ENCODE measurements around the gene PRND. TPM values are rescaled to one million over a fixed set of nuclear protein-coding genes. Genes with fewer than 3 reads are reported as not detected.

Gene PRND
- total RNA-seq, 1 experiment from 2014 or later, result 0.04 TPM

GRCh38 chr20:4763261-4763660 is 41.6 kb downstream of the PRND start:
- WGBS (ENCODE audit: extremely low coverage, insufficient read length, low lambda C conversion rate), result no CpG with 5 or more reads among the region's 10 CpGs

More at GRCh38 chr20:4763261-4763660, 41.6 kb downstream of the PRND start:
- Mint-ChIP-seq H3K36me3 (ENCODE audit: insufficient read depth in 1 of 3, low read depth in 3 of 3) (no peaks in the 10 kb centered on the region), H3K4me1 (peaks cover 10 to 12% of the 10 kb centered on the region in 2 experiments), H3K27ac (no peak overlapping the region; a peak in 1 of 7 replicates), H3K27me3 (ENCODE audit: low read depth) (peaks cover 28% of the 10 kb centered on the region), H3K9me3 (peaks cover 0 to 3% of the 10 kb centered on the region in 2 experiments; a peak in 1 of 5 replicates), H3K4me3 (no peak overlapping the region)
- Histone ChIP-seq H3K9me3 (ENCODE audit: control insufficient read depth, low read depth, low read length) (no peaks in the 10 kb centered on the region), H3T11ph (ENCODE audit: low read length) (no peak overlapping the region), H3K79me2 (ENCODE audit: insufficient read depth, low read length) (no peaks in the 10 kb centered on the region), H3K4me1 (ENCODE audit: insufficient read depth, low read length) (no peaks in the 10 kb centered on the region), H2BK20ac (ENCODE audit: low read depth, low read length, poor library complexity, severe bottlenecking) (no peak overlapping the region), H3K79me1 (ENCODE audit: insufficient read depth, low read depth, low read length, poor library complexity, severe bottlenecking) (no peaks in the 10 kb centered on the region), H3K23ac (ENCODE audit: insufficient read length, low read depth, low read length) (no peak overlapping the region), H4K8ac (replicated peaks; ENCODE audit: insufficient read length, low read depth, low read length) (no peak overlapping the region), H2BK15ac (ENCODE audit: low read depth, low read length) (no peak overlapping the region), H3K9ac (ENCODE audit: extremely low read depth, insufficient read length, low read length) (no peak overlapping the region), H3K14ac (ENCODE audit: insufficient read depth, low read length) (no peak overlapping the region), H3K18ac (ENCODE audit: insufficient read length, low read depth, low read length) (no peak overlapping the region), H2BK12ac (ENCODE audit: insufficient read length, low read depth, low read length) (no peak overlapping the region), H3K27ac (ENCODE audit: insufficient read length, low read depth, low read length) (no peak overlapping the region), H2BK120ac (ENCODE audit: low read depth, low read length, poor library complexity, severe bottlenecking) (no peak overlapping the region), H2AFZ (ENCODE audit: low read length) (no peak overlapping the region), H2AK5ac (ENCODE audit: insufficient read length, low read length) (no peak overlapping the region), H4K5ac (ENCODE audit: insufficient read length, low read depth, low read length) (no peak overlapping the region), H3K27me3 (ENCODE audit: insufficient read depth, low read length) (no peaks in the 10 kb centered on the region), H3K23me2 (ENCODE audit: insufficient read length, low read depth, low read length, poor library complexity, severe bottlenecking) (peaks cover 4% of the 10 kb centered on the region), H3K4ac (ENCODE audit: low read depth, low read length) (no peak overlapping the region), H4K91ac (ENCODE audit: insufficient read length, low read depth, low read length) (no peak overlapping the region), H4K20me1 (ENCODE audit: control insufficient read depth, insufficient read depth, insufficient read length) (no peaks in the 10 kb centered on the region), H2BK5ac (ENCODE audit: insufficient read length, low read length) (no peak overlapping the region), H3K4me2 (ENCODE audit: insufficient read depth, insufficient read length, low read length) (no peak overlapping the region), H3K56ac (ENCODE audit: insufficient read length, low read depth, low read length) (no peak overlapping the region)
- no peak for DNase-seq
- TF ChIP-seq, protein P1, sequence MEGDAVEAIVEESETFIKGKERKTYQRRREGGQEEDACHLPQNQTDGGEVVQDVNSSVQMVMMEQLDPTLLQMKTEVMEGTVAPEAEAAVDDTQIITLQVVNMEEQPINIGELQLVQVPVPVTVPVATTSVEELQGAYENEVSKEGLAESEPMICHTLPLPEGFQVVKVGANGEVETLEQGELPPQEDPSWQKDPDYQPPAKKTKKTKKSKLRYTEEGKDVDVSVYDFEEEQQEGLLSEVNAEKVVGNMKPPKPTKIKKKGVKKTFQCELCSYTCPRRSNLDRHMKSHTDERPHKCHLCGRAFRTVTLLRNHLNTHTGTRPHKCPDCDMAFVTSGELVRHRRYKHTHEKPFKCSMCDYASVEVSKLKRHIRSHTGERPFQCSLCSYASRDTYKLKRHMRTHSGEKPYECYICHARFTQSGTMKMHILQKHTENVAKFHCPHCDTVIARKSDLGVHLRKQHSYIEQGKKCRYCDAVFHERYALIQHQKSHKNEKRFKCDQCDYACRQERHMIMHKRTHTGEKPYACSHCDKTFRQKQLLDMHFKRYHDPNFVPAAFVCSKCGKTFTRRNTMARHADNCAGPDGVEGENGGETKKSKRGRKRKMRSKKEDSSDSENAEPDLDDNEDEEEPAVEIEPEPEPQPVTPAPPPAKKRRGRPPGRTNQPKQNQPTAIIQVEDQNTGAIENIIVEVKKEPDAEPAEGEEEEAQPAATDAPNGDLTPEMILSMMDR (conservative IDR thresholded peaks at IDR 0.05), result no peak
